NCI-H1417 treated with DMSO at 0.1 percent for 48 hours (cell line): ENCODE data around the gene YEATS2.
"Not testable (repeated sequence)": the region's sequence is repeated elsewhere in the genome, so short reads cannot be mapped to it uniquely, and the experiment has no call there.

Experiments
- DNase-seq: peaks from one replicate; lab custom pipeline; 2025; lab: John Stamatoyannopoulos, UW

The YEATS2 gene

DNA sequence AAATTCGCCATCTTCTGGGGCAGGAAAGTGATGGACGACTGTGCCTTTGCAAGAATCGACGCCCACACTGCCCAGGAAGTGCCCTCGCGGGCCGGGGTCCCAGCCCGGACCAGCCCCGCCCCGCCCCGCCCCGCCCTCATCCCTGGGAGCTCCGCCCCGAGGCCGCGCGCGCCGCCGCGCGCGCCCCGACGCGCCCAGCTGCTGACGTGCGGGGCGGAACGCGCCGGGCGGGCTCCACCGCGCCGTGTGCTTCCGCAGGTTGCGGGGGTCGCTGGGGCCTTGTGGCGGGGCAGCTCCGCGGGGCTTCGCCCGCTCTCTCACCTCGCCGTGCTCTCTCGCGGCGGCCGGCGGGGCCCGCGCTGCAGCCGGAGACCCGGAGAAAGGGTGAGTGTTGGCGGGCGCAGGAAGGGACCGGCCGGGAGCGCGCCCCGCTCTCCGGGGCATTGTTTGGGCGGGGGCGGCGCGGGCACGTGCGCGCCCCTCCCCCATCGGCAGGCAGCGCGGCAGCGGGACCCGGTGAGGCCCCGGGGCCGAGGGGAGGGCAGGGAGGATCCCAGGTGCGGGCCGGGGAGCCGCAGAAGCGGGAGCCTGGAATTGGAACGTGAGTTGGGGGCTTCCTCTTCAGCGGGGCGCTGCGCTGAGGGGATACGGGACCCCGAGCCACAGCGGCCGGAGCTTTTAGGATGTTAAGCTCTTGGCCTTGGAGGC, at the start of gene YEATS2:
TSS of gene YEATS2 (plus strand) at position 188 of the 708 bp plus-strand sequence. CDS start 17,366 bp downstream, outside the sequence.
- no peak for DNase-seq

GRCh38 chr3:183650554-183650953, 47.0 kb upstream of the YEATS2 start:
- DNase-seq: no peak

DNA sequence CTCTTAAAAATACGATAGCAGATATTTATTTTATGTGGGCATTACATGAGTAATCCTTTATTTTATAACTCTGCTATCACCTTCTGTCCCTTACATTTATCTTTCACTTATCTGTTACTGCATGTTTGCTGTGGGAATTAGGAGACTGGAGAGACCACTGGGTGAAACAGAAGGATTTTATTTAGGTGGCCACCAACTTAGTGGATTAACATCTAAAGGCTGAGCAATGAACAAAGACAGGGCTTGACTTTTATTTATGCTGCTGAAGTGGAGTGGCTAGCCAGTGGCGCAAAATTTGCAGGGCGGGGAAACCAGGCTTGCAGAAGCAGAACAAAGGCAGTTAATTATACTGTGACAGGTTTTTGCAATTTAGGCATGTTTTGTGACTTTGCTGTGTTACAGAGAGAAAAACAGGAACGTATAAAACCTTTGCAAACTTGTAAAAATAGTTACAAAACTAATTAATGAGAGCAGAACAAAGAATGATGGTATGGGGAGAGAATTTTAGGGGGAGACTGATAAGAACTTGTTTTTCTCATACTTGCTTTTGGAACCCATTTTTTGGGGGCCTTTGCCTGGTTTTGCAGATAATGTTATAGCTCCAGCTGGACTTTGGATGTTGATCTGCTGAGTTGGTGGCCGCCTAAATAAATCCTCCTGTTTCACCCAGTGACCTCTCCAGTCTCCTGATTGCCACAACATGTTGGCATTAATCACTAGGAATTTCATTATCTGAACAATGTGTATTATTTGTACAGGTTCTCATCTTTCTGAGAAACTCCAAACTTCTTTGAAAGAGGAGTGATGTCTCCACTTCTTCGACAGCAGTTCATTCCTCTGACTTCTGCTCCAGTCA, 44.2 kb upstream of the YEATS2 start:
- no peak for DNase-seq

GRCh38 chr3:183654727-183655126, 42.9 kb upstream of the YEATS2 start:
- no peak for DNase-seq

DNA sequence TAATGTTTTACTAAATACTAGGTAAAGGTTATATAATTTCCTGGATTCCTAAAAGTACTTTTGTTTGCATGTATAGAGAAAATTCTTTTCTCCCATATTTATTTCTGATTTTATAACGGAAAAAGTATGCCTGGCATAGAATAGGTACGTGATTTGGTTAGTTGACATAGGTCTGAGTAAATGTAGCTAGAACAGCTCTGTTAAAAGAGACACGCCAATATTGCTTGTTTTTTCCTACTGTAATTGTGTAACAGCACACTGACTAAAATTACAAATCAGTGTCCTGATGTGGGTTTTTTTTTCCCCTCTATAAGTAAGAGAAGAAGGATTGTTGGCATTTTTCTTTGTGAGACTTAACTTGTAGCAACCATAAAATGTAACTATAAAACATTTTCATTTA, 35.5 kb upstream of the YEATS2 start:
- no peak for DNase-seq

GRCh38 chr3:183664913-183665381, 32.6 kb upstream of the YEATS2 start:
- DNase-seq: no peak

DNA sequence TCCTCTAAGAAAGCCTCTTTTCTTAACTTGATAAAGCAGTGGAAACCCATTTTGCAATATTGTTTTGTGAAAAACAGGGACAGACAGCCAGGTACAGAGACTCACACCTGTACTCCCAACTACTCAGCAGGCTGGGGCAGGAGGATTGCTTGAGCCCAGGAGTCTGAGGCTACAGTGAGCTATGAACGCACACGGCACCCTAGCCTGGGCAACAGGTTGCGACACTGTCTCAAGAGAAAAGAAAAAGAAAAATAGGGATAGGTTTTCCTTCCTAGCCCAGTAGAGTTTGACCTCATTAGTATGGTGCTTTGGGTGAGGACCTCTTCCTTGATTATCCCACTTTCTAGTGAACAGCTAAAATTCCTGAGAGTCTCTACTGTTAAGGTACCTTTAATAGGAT, 17.5 kb upstream of the YEATS2 start:
- DNase-seq: no peak

DNA sequence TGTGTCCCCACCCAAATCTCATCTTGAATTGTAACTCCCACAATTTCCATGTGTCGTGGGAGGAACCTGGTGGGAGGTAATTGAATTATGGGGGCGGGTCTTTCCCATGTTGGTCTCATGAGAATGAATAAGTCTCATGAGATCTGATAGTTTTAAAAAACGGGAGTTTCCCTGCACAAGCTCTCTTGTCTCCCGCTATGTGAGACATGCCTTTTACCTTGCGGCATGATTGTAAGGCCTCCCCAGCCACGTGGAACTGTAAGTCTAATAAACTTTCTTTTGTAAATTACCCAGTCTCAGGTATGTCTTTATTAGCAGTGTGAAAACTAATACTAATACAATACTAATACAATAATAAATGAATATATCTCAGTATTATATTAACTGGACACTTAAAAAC, 9.9 kb upstream of the YEATS2 start:
- DNase-seq: no peak

GRCh38 chr3:183688874-183689273, 8.7 kb upstream of the YEATS2 start:
- DNase-seq: no peak

GRCh38 chr3:183689621-183690020, 8.0 kb upstream of the YEATS2 start:
- not testable (repeated sequence) for DNase-seq

DNA sequence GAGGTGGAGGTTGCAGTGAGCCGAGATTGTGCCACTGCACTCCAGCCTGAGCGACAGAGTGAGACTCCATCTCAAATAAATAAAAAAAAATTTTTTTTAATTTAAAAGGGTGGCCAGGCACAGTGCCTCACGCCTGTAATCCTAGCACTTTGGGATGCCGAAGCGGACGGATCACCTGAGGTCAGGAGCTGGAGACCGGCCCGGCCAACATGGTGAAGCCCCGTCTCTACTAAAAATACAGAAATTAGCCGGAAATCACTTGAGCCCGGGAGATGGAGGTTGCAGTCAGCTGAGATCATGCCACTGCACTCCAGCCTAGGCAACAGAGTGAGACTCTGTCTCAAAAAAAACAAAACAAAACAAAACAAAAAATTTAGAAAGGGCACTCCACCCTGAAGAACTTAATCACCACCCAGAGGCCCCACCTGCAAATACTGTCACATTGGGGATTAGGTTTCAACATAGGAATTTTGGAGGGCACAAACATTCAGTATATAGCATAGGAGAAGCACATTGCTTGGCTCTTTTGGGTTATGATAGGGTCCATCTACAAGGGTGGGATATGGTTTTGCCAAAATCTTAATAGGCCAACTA, 7.1 kb upstream of the YEATS2 start:
- no peak for DNase-seq

GRCh38 chr3:183692436-183692835, 5.2 kb upstream of the YEATS2 start:
- no peak for DNase-seq

GRCh38 chr3:183695569-183696364, 1.8 kb upstream of the YEATS2 start:
- no peak for DNase-seq

GRCh38 chr3:183697123-183697609, 431 bp upstream of the YEATS2 start:
- DNase-seq: no peak

GRCh38 chr3:183698318-183698751, 738 bp downstream of the YEATS2 start:
- no peak for DNase-seq

DNA sequence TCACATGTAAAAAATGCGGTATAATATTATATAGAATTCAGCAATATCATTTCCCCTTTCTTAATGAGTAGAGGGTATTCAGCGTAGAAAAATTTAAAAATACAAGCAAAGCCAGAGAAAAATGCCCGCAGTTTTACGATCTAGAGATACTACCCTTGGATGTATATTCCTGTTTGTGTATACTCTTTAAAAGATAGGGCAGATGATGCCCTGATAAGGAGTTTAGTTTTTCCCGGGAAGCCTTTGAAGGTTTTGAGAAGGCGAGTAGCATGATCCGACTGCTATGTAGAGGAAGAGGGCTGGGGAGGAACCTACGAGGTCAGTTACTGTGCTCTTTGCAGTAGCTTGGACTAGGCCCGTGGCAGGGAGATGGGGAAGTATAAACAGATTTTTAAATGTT, 1.2 kb downstream of the YEATS2 start:
- no peak for DNase-seq

- no peak for DNase-seq
These were observed 1.8 kb downstream of the YEATS2 start for GRCh38 chr3:183699238-183699947.

DNA sequence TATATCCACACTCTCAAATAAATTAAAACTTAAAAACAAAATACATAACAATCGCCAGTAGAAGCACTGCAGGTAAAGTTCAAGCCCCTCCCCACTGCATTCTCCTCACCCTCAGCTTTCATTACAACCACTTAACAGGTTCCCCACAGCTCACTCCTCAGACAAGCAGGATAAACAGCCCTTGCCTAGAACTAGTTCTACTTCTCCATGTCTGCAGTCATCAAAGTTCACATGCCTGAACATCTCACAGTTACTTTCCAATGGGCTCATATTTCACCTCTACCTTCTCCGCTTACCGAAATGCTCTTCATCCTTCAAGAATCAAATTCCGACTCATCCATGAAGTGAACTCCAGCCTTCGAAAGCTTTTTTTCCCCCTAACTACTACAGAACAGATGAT, 4.1 kb downstream of the YEATS2 start:
- no peak for DNase-seq

DNA sequence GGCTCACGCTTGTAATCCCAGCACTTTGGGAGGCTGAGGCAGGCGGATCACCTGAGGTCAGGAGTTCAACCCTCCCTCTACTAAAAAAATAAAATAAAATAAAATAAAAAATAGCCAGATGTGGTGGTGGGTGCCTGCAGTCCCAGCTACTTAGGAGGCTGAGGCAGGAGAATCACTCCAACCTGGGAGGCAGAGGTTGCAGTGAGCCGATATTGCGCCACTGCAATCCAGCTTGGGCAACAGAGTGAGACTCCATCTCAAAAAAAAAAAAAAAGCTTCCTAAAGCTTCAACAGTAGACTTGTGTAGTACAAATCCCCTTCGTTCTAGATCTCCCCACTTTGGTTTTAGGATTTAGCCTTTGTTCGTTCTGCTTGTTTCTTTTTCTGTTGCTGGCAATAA, 6.3 kb downstream of the YEATS2 start:
- not testable (repeated sequence) for DNase-seq

DNA sequence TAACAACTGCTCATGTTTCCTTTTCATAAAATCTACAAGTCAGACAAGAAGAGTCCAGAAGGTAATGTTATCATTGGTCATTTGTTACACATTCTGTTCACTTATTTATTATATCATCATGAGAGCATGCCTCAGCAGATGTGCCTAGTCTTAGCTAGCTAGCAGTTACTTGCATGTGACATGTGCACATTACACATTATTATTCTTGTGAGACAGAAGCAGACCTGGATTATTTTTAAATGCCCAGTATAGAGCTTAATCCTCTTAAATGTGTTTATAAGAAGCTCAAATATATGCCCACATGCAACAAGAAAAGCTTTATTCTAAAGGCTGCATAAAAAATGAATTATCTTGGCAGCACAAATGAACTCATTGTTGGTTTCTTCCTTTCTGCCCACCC, 12.6 kb downstream of the YEATS2 start:
- no peak for DNase-seq

DNA sequence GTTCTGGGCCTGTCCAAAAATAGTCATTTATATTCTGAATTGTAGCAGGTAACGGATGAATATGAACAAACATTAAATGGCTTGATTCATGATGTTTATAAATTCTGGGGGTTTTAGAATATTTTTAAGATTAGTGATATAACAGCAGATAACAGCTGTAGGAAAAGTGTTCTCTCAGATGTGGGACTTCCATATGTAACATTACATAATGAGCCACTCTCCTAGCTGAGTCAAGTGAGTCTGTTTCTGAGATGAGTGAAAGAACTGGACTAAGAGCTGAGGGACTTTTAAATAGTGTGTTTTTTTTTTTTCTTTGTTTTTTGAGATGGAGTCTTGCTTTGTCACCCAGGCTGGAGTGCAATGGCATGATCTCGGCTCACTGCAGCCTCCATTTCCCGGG, 13.9 kb downstream of the YEATS2 start:
- no peak for DNase-seq
